ENCODE data around the gene ADGRG1. TPM values are rescaled to one million over a fixed set of nuclear protein-coding genes. Genes with fewer than 3 reads are reported as not detected.

Gene ADGRG1
- total RNA-seq, 2 donors from 2014 or later, result 10.7 to 34.3 TPM

GRCh38 chr16:57677622-57678369 is 49.4 kb downstream of the ADGRG1 start:
- H3K9me3 Mint-ChIP-seq, result no peaks in the 10 kb centered on the region
- H3K27ac Mint-ChIP-seq, result no peak overlapping the region
- no peaks in the 10 kb centered on the region for H3K4me1 Mint-ChIP-seq
- H3K4me3 Mint-ChIP-seq, result no peak overlapping the region
- H3K27me3 Mint-ChIP-seq, result peaks cover 6% of the 10 kb centered on the region
- ATAC-seq (replicated peaks), result no peak
- no peaks in the 10 kb centered on the region for H3K36me3 Mint-ChIP-seq (ENCODE audit: low read depth)

- Mint-ChIP-seq H3K4me1 (no peaks in the 10 kb centered on the region), H3K36me3 (ENCODE audit: low read depth) (no peaks in the 10 kb centered on the region), H3K27me3 (peaks cover under 1% of the 10 kb centered on the region), H3K4me3 (no peak overlapping the region), H3K27ac (no peak overlapping the region), H3K9me3 (no peaks in the 10 kb centered on the region)
- no peak for ATAC-seq (replicated peaks)
Observed at GRCh38 chr16:57679016-57679415, 50.6 kb downstream of the ADGRG1 start.

- H3K27ac Mint-ChIP-seq, result no peak overlapping the region
- no peaks in the 10 kb centered on the region for H3K27me3 Mint-ChIP-seq
- no peak for ATAC-seq (replicated peaks)
- H3K4me1 Mint-ChIP-seq, result no peaks in the 10 kb centered on the region
- no peak overlapping the region for H3K4me3 Mint-ChIP-seq
- H3K9me3 Mint-ChIP-seq, result no peaks in the 10 kb centered on the region
- no peaks in the 10 kb centered on the region for H3K36me3 Mint-ChIP-seq (ENCODE audit: low read depth)
Observed at GRCh38 chr16:57679767-57680482, 51.5 kb downstream of the ADGRG1 start.

- no peaks in the 10 kb centered on the region for H3K4me1 Mint-ChIP-seq
- H3K4me3 Mint-ChIP-seq, result no peak overlapping the region
- no peaks in the 10 kb centered on the region for H3K36me3 Mint-ChIP-seq (ENCODE audit: low read depth)
- ATAC-seq (replicated peaks), result no peak
- no peak overlapping the region for H3K27ac Mint-ChIP-seq
- H3K9me3 Mint-ChIP-seq, result no peaks in the 10 kb centered on the region
- H3K27me3 Mint-ChIP-seq, result no peaks in the 10 kb centered on the region
Observed at GRCh38 chr16:57680842-57681375, 52.5 kb downstream of the ADGRG1 start.

GRCh38 chr16:57681950-57682728 is 53.7 kb downstream of the ADGRG1 start:
- no peak for ATAC-seq (replicated peaks)
- Mint-ChIP-seq H3K27ac (no peak overlapping the region), H3K4me1 (no peaks in the 10 kb centered on the region), H3K27me3 (no peaks in the 10 kb centered on the region), H3K36me3 (ENCODE audit: low read depth) (no peaks in the 10 kb centered on the region), H3K4me3 (no peak overlapping the region), H3K9me3 (no peaks in the 10 kb centered on the region)

GRCh38 chr16:57682809-57683635 is 54.6 kb downstream of the ADGRG1 start:
- no peaks in the 10 kb centered on the region for H3K27me3 Mint-ChIP-seq
- no peak overlapping the region for H3K27ac Mint-ChIP-seq
- H3K4me3 Mint-ChIP-seq, result no peak overlapping the region
- H3K4me1 Mint-ChIP-seq, result no peaks in the 10 kb centered on the region
- no peaks in the 10 kb centered on the region for H3K36me3 Mint-ChIP-seq (ENCODE audit: low read depth)
- no peaks in the 10 kb centered on the region for H3K9me3 Mint-ChIP-seq
- ATAC-seq (replicated peaks), result no peak

- H3K4me3 Mint-ChIP-seq, result no peak overlapping the region
- no peaks in the 10 kb centered on the region for H3K36me3 Mint-ChIP-seq (ENCODE audit: low read depth)
- no peaks in the 10 kb centered on the region for H3K27me3 Mint-ChIP-seq
- H3K4me1 Mint-ChIP-seq, result no peaks in the 10 kb centered on the region
- no peak overlapping the region for H3K27ac Mint-ChIP-seq
- H3K9me3 Mint-ChIP-seq, result no peaks in the 10 kb centered on the region
- no peak for ATAC-seq (replicated peaks)
Observed at GRCh38 chr16:57683636-57684545, 55.5 kb downstream of the ADGRG1 start.

GRCh38 chr16:57684626-57685358 is 56.4 kb downstream of the ADGRG1 start:
- Mint-ChIP-seq H3K4me1 (peaks cover 3% of the 10 kb centered on the region), H3K27me3 (no peaks in the 10 kb centered on the region), H3K36me3 (ENCODE audit: low read depth) (no peaks in the 10 kb centered on the region), H3K4me3 (no peak overlapping the region), H3K27ac (no peak overlapping the region), H3K9me3 (no peaks in the 10 kb centered on the region)
- ATAC-seq (replicated peaks), result no peak

GRCh38 chr16:57685633-57686032 is 57.2 kb downstream of the ADGRG1 start:
- no peak overlapping the region for H3K27ac Mint-ChIP-seq
- peaks cover 3% of the 10 kb centered on the region for H3K4me1 Mint-ChIP-seq
- no peaks in the 10 kb centered on the region for H3K27me3 Mint-ChIP-seq
- no peaks in the 10 kb centered on the region for H3K9me3 Mint-ChIP-seq
- no peak overlapping the region for H3K4me3 Mint-ChIP-seq
- no peak for ATAC-seq (replicated peaks)
- no peaks in the 10 kb centered on the region for H3K36me3 Mint-ChIP-seq (ENCODE audit: low read depth)

- Mint-ChIP-seq H3K36me3 (ENCODE audit: low read depth) (no peaks in the 10 kb centered on the region), H3K27ac (no peak overlapping the region), H3K4me1 (peaks cover 3% of the 10 kb centered on the region), H3K9me3 (no peaks in the 10 kb centered on the region), H3K27me3 (no peaks in the 10 kb centered on the region), H3K4me3 (no peak overlapping the region)
- ATAC-seq (replicated peaks), result no peak
Observed at GRCh38 chr16:57686577-57686976, 58.1 kb downstream of the ADGRG1 start.

GRCh38 chr16:57687363-57687929 is 59.0 kb downstream of the ADGRG1 start:
- H3K4me1 Mint-ChIP-seq, result peaks cover 3% of the 10 kb centered on the region

GRCh38 chr16:57688487-57688986 is 60.1 kb downstream of the ADGRG1 start:
- no peak for ATAC-seq (replicated peaks)
- H3K27ac Mint-ChIP-seq, result no peak overlapping the region

More at GRCh38 chr16:57687363-57687929, 59.0 kb downstream of the ADGRG1 start:
- Mint-ChIP-seq H3K4me3 (no peak overlapping the region), H3K9me3 (no peaks in the 10 kb centered on the region), H3K27ac (no peak overlapping the region), H3K27me3 (peaks cover 2% of the 10 kb centered on the region), H3K36me3 (ENCODE audit: low read depth) (no peaks in the 10 kb centered on the region)
- no peak for ATAC-seq (replicated peaks)

More at GRCh38 chr16:57688487-57688986, 60.1 kb downstream of the ADGRG1 start:
- H3K9me3 Mint-ChIP-seq, result no peaks in the 10 kb centered on the region
- H3K27me3 Mint-ChIP-seq, result peaks cover 2% of the 10 kb centered on the region
- H3K4me3 Mint-ChIP-seq, result no peak overlapping the region
- no peaks in the 10 kb centered on the region for H3K36me3 Mint-ChIP-seq (ENCODE audit: low read depth)
- H3K4me1 Mint-ChIP-seq, result peaks cover 3% of the 10 kb centered on the region
